ENCODE results near the gene ADCY7. TPM values are rescaled to one million over a fixed set of nuclear protein-coding genes. Genes with fewer than 3 reads are reported as not detected.
A peak's percentile ranks its signal among the peaks of the same experiment; 100 is the strongest.

ADCY7 gene
- total and polyA plus RNA-seq, 5 experiments from 2014 or later: 60.1 to 135 (median 72.8) TPM

GRCh38 chr16:50270510-50271147 lies 4.3 kb downstream of the ADCY7 start:
- peaks cover 0 to 4% (median 2%) of the 10 kb centered on the region in 3 donors for H3K36me3 Mint-ChIP-seq
- peak overlapping the region; percentile 90 to 99 (median 95) for H3K4me3 Mint-ChIP-seq
- peak overlapping the region; percentile 90 to 99 (median 97) for H3K27ac Mint-ChIP-seq
- DNase-seq: peak in 1 of 10 donors; percentile 51
- peaks cover 52 to 98% (median 88%) of the 10 kb centered on the region in 4 donors for H3K4me1 Mint-ChIP-seq
- no peaks in the 10 kb centered on the region for H3K27me3 Mint-ChIP-seq
- no peaks in the 10 kb centered on the region for H3K9me3 Mint-ChIP-seq
- peak in 1 of 2 donors; percentile 4 for ATAC-seq
- POLR2A ChIA-PET: interaction anchor here (1.0 to 15.0 kb wide), 2 partner anchors 8 to 13 kb away, joined by 4 to 238 read pairs; no protein-coding TSS in a partner anchor

GRCh38 chr16:50271148-50272041 lies 5.0 kb downstream of the ADCY7 start:
- peak in 1 of 10 donors; percentile 46 for DNase-seq
- peaks cover 0 to 4% (median 2%) of the 10 kb centered on the region in 3 donors for H3K36me3 Mint-ChIP-seq
- H3K4me1 Mint-ChIP-seq: peaks cover 51 to 97% (median 88%) of the 10 kb centered on the region in 4 donors
- H3K9me3 Mint-ChIP-seq: no peaks in the 10 kb centered on the region
- H3K27me3 Mint-ChIP-seq: no peaks in the 10 kb centered on the region
- H3K27ac Mint-ChIP-seq: peak overlapping the region; percentile 90 to 99 (median 97)
- H3K4me3 Mint-ChIP-seq: peak overlapping the region; percentile 61 to 99 (median 89)
- POLR2A ChIA-PET: interaction anchor here (1.0 to 15.0 kb wide), 4 partner anchors 8 to 42 kb away, joined by 3 to 238 read pairs (median 6); no protein-coding TSS in a partner anchor
- no peak for ATAC-seq

GRCh38 chr16:50272111-50272571 lies 5.8 kb downstream of the ADCY7 start:
- peak overlapping the region; percentile 61 to 99 (median 90) for H3K4me3 Mint-ChIP-seq
- no peaks in the 10 kb centered on the region for H3K27me3 Mint-ChIP-seq
- H3K9me3 Mint-ChIP-seq: no peaks in the 10 kb centered on the region
- H3K27ac Mint-ChIP-seq: peak overlapping the region; percentile 95 to 99 (median 97)
- ATAC-seq (no peak), DNase-seq (peak in 1 of 10 donors; percentile 56)
- H3K36me3 Mint-ChIP-seq: peaks cover 0 to 4% (median 2%) of the 10 kb centered on the region in 3 donors
- POLR2A ChIA-PET: interaction anchor here (0.8 to 15.0 kb wide), 6 partner anchors 10 to 121 kb away, joined by 3 to 238 read pairs (median 8); no protein-coding TSS in a partner anchor
- H3K4me1 Mint-ChIP-seq: peaks cover 50 to 96% (median 91%) of the 10 kb centered on the region in 4 donors

GRCh38 chr16:50272687-50273381 lies 6.5 kb downstream of the ADCY7 start:
- H3K36me3 Mint-ChIP-seq: peaks cover 0 to 4% (median 2%) of the 10 kb centered on the region in 3 donors
- ATAC-seq: no peak
- H3K27me3 Mint-ChIP-seq: no peaks in the 10 kb centered on the region
- POLR2A ChIA-PET: interaction anchor here (0.8 to 15.0 kb wide), 8 partner anchors 11 to 121 kb away, joined by 3 to 238 read pairs (median 7); no protein-coding TSS in a partner anchor
- H3K27ac Mint-ChIP-seq: peak overlapping the region; percentile 95 to 99 (median 97)
- H3K4me3 Mint-ChIP-seq: peak overlapping the region; percentile 82 to 94 (median 90)
- peaks cover 50 to 97% (median 93%) of the 10 kb centered on the region in 4 donors for H3K4me1 Mint-ChIP-seq
- H3K9me3 Mint-ChIP-seq: no peaks in the 10 kb centered on the region
- DNase-seq: peak in 1 of 10 donors; percentile 23

GRCh38 chr16:50273382-50273690 lies 7.0 kb downstream of the ADCY7 start:
- POLR2A ChIA-PET: interaction anchor here (0.8 to 15.0 kb wide), 9 partner anchors 8 to 40 kb away, joined by 3 to 238 read pairs (median 7); partner anchors contain the start of gene ADCY7
- DNase-seq (peak in 1 of 10 donors; percentile 50), ATAC-seq (no peak)
- Mint-ChIP-seq H3K9me3 (no peaks in the 10 kb centered on the region), H3K4me1 (peaks cover 53 to 98% (median 95%) of the 10 kb centered on the region in 4 donors), H3K36me3 (peaks cover 0 to 4% (median 2%) of the 10 kb centered on the region in 3 donors), H3K27ac (peak overlapping the region; percentile 95 to 99 (median 97)), H3K4me3 (peak overlapping the region; percentile 82 to 94 (median 90)), H3K27me3 (no peaks in the 10 kb centered on the region)

- Mint-ChIP-seq H3K36me3 (peaks cover 0 to 4% (median 2%) of the 10 kb centered on the region in 3 donors), H3K27ac (peak overlapping the region; percentile 95 to 99 (median 97)), H3K9me3 (no peaks in the 10 kb centered on the region), H3K4me1 (peaks cover 55 to 100% (median 95%) of the 10 kb centered on the region in 4 donors), H3K4me3 (peak overlapping the region; percentile 82 to 94 (median 90)), H3K27me3 (no peaks in the 10 kb centered on the region)
- peak in 4 of 10 donors; percentile 35 to 66 (median 42) for DNase-seq
- POLR2A ChIA-PET: interaction anchor here (0.6 to 15.0 kb wide), 18 partner anchors 8 to 1655 kb away, joined by 3 to 238 read pairs (median 6); partner anchors contain the start of genes ADCY7 and CNEP1R1
- ATAC-seq: peak; percentile 24 to 42
These were observed 7.6 kb downstream of the ADCY7 start for GRCh38 chr16:50273888-50274325.

- Mint-ChIP-seq H3K27ac (peak overlapping the region; percentile 95 to 99 (median 97)), H3K4me3 (peak overlapping the region; percentile 82 to 94 (median 90)), H3K36me3 (peaks cover 0 to 7% (median 2%) of the 10 kb centered on the region in 3 donors), H3K9me3 (no peaks in the 10 kb centered on the region), H3K4me1 (peaks cover 54 to 100% (median 95%) of the 10 kb centered on the region in 4 donors), H3K27me3 (no peaks in the 10 kb centered on the region)
- peak; percentile 40 to 78 (median 62) for DNase-seq
- POLR2A ChIA-PET: interaction anchor here (0.6 to 15.0 kb wide), 20 partner anchors 9 to 1656 kb away, joined by 3 to 238 read pairs (median 4); partner anchors contain the start of genes ADCY7 and CNEP1R1
- peak; percentile 70 to 78 for ATAC-seq
These were observed 8.2 kb downstream of the ADCY7 start for GRCh38 chr16:50274326-50275097.

GRCh38 chr16:50275098-50275415 lies 8.7 kb downstream of the ADCY7 start:
- POLR2A ChIA-PET: interaction anchor here (0.9 to 15.0 kb wide), 16 partner anchors 9 to 397 kb away, joined by 3 to 238 read pairs (median 6); partner anchors contain the start of genes ADCY7 and CNEP1R1
- H3K27ac Mint-ChIP-seq: peak overlapping the region; percentile 95 to 99 (median 97)
- peak in 1 of 10 donors; percentile 32 for DNase-seq
- peak overlapping the region; percentile 67 to 94 (median 90) for H3K4me3 Mint-ChIP-seq
- H3K4me1 Mint-ChIP-seq: peaks cover 56 to 100% (median 95%) of the 10 kb centered on the region in 4 donors
- ATAC-seq: no peak
- peaks cover 0 to 8% (median 2%) of the 10 kb centered on the region in 3 donors for H3K36me3 Mint-ChIP-seq
- no peaks in the 10 kb centered on the region for H3K27me3 Mint-ChIP-seq
- no peaks in the 10 kb centered on the region for H3K9me3 Mint-ChIP-seq

- ATAC-seq (no peak), DNase-seq (peak in 1 of 10 donors; percentile 6)
- peaks cover 58 to 100% (median 95%) of the 10 kb centered on the region in 4 donors for H3K4me1 Mint-ChIP-seq
- H3K27me3 Mint-ChIP-seq: no peaks in the 10 kb centered on the region
- H3K27ac Mint-ChIP-seq: peak overlapping the region; percentile 95 to 99 (median 97)
- peak overlapping the region; percentile 67 to 94 (median 90) for H3K4me3 Mint-ChIP-seq
- peaks cover 0 to 10% (median 0%) of the 10 kb centered on the region in 3 donors for H3K36me3 Mint-ChIP-seq
- no peaks in the 10 kb centered on the region for H3K9me3 Mint-ChIP-seq
- POLR2A ChIA-PET: interaction anchor here (0.5 to 15.0 kb wide), 11 partner anchors 8 to 1667 kb away, joined by 3 to 238 read pairs (median 7); partner anchors contain the start of genes ADCY7 and CNEP1R1
These were observed 9.3 kb downstream of the ADCY7 start for GRCh38 chr16:50275428-50276325.

GRCh38 chr16:50276326-50276640 lies 9.9 kb downstream of the ADCY7 start:
- Mint-ChIP-seq H3K4me3 (peak overlapping the region in 7 of 10 donors; percentile 8 to 94 (median 67)), H3K27me3 (no peaks in the 10 kb centered on the region), H3K36me3 (peaks cover 0 to 8% (median 0%) of the 10 kb centered on the region in 3 donors), H3K9me3 (no peaks in the 10 kb centered on the region), H3K27ac (peak overlapping the region in 9 of 10 donors; percentile 68 to 99 (median 97)), H3K4me1 (peaks cover 55 to 100% (median 94%) of the 10 kb centered on the region in 4 donors)
- POLR2A ChIA-PET: interaction anchor here (0.5 to 15.0 kb wide), 5 partner anchors 8 to 1668 kb away, joined by 3 to 238 read pairs (median 11); partner anchors contain the start of gene ADCY7
- ATAC-seq (no peak), DNase-seq (no peak)

Data from naive thymus-derived CD8-positive, alpha-beta T cell (primary cell).